SKM-1 (cell line): ENCODE data around the gene ARL14EP.

Source experiments
- DNase-seq: peaks from one replicate; lab custom pipeline; 2025; ENCODE audit not compliant: unreplicated experiment; lab: John Stamatoyannopoulos, UW

ARL14EP gene

GRCh38 chr11:30326114-30326778, 3.3 kb downstream of the ARL14EP start:
- DNase-seq, result peak; percentile 24

- DNase-seq, result no peak
Observed at GRCh38 chr11:30326906-30327305, 4.0 kb downstream of the ARL14EP start.

GRCh38 chr11:30328681-30329080, 5.8 kb downstream of the ARL14EP start:
- DNase-seq, result no peak

- DNase-seq, result no peak
Observed at GRCh38 chr11:30329150-30329940, 6.4 kb downstream of the ARL14EP start.

GRCh38 chr11:30333405-30333804, 10.5 kb downstream of the ARL14EP start:
- no peak for DNase-seq

- DNase-seq, result peak; percentile 30
Observed at GRCh38 chr11:30342736-30343166, 19.8 kb downstream of the ARL14EP start.

GRCh38 chr11:30344085-30344484, 21.2 kb downstream of the ARL14EP start:
- no peak for DNase-seq

GRCh38 chr11:30345644-30346043, 22.7 kb downstream of the ARL14EP start:
- DNase-seq, result no peak

GRCh38 chr11:30346068-30346688, 23.3 kb downstream of the ARL14EP start:
- DNase-seq, result no peak

- DNase-seq, result no peak
Observed at GRCh38 chr11:30348035-30348434, 25.1 kb downstream of the ARL14EP start.

GRCh38 chr11:30349885-30350284, 27.0 kb downstream of the ARL14EP start:
- no peak for DNase-seq

- no peak for DNase-seq
Observed at GRCh38 chr11:30350384-30350783, 27.5 kb downstream of the ARL14EP start.

GRCh38 chr11:30351061-30351460, 28.2 kb downstream of the ARL14EP start:
- no peak for DNase-seq

GRCh38 chr11:30356391-30356790, 33.5 kb downstream of the ARL14EP start:
- no peak for DNase-seq

- DNase-seq, result no peak
Observed at GRCh38 chr11:30357872-30358271, 35.0 kb downstream of the ARL14EP start.

- DNase-seq, result no peak
Observed at GRCh38 chr11:30358536-30358935, 35.6 kb downstream of the ARL14EP start.

GRCh38 chr11:30360741-30361140, 37.8 kb downstream of the ARL14EP start:
- DNase-seq, result no peak

GRCh38 chr11:30364139-30364836, 41.4 kb downstream of the ARL14EP start:
- DNase-seq, result no peak

- DNase-seq, result no peak
Observed at GRCh38 chr11:30364837-30365482, 42.1 kb downstream of the ARL14EP start.

GRCh38 chr11:30365793-30366517, 43.1 kb downstream of the ARL14EP start:
- DNase-seq, result no peak
